ENCODE data around the gene CDKN2C.

The CDKN2C gene

GRCh38 chr1:50979937-50980336 lies 9.9 kb downstream of the CDKN2C start:
- peaks cover 0 to 7% of the 10 kb centered on the region in 2 donors for H3K4me1 ChIP-seq (ENCODE audit: control insufficient read depth in 1 of 2, insufficient read depth in 2 of 2, low read length in 2 of 2)
- no peak overlapping the region for H3K4me3 ChIP-seq (ENCODE audit: low read depth in 1 of 2, low read length in 2 of 2)
- no peaks in the 10 kb centered on the region for H3K9me3 ChIP-seq (ENCODE audit: control insufficient read depth in 1 of 2, low read length in 2 of 2)
- H3K9ac ChIP-seq (ENCODE audit: low read depth in 1 of 2, low read length in 2 of 2): no peak overlapping the region
- no peaks in the 10 kb centered on the region for H3K36me3 ChIP-seq (ENCODE audit: control insufficient read depth in 1 of 2, insufficient read depth in 2 of 2, low read length in 2 of 2)
- H3K27me3 ChIP-seq (ENCODE audit: control insufficient read depth in 1 of 2, insufficient read depth in 2 of 2, low read length in 2 of 2): no peaks in the 10 kb centered on the region
- H3K27ac ChIP-seq (ENCODE audit: low read depth, low read length): no peak overlapping the region

GRCh38 chr1:50980505-50980904 lies 10.5 kb downstream of the CDKN2C start:
- H3K9me3 ChIP-seq (ENCODE audit: control insufficient read depth in 1 of 2, low read length in 2 of 2): no peaks in the 10 kb centered on the region
- H3K27me3 ChIP-seq (ENCODE audit: control insufficient read depth in 1 of 2, insufficient read depth in 2 of 2, low read length in 2 of 2): no peaks in the 10 kb centered on the region
- no peak overlapping the region for H3K4me3 ChIP-seq (ENCODE audit: low read depth in 1 of 2, low read length in 2 of 2)
- H3K4me1 ChIP-seq (ENCODE audit: control insufficient read depth in 1 of 2, insufficient read depth in 2 of 2, low read length in 2 of 2): peaks cover 0 to 7% of the 10 kb centered on the region in 2 donors
- H3K36me3 ChIP-seq (ENCODE audit: control insufficient read depth in 1 of 2, insufficient read depth in 2 of 2, low read length in 2 of 2): no peaks in the 10 kb centered on the region
- H3K27ac ChIP-seq (ENCODE audit: low read depth, low read length): no peak overlapping the region
- no peak overlapping the region for H3K9ac ChIP-seq (ENCODE audit: low read depth in 1 of 2, low read length in 2 of 2)

GRCh38 chr1:50981741-50982140 lies 11.7 kb downstream of the CDKN2C start:
- Histone ChIP-seq H3K9me3 (ENCODE audit: control insufficient read depth in 1 of 2, low read length in 2 of 2) (no peaks in the 10 kb centered on the region), H3K4me3 (ENCODE audit: low read depth in 1 of 2, low read length in 2 of 2) (no peak overlapping the region), H3K9ac (ENCODE audit: low read depth in 1 of 2, low read length in 2 of 2) (no peak overlapping the region), H3K4me1 (ENCODE audit: control insufficient read depth in 1 of 2, insufficient read depth in 2 of 2, low read length in 2 of 2) (peaks cover 0 to 1% of the 10 kb centered on the region in 2 donors), H3K27ac (ENCODE audit: low read depth, low read length) (no peak overlapping the region), H3K36me3 (ENCODE audit: control insufficient read depth in 1 of 2, insufficient read depth in 2 of 2, low read length in 2 of 2) (no peaks in the 10 kb centered on the region), H3K27me3 (ENCODE audit: control insufficient read depth in 1 of 2, insufficient read depth in 2 of 2, low read length in 2 of 2) (no peaks in the 10 kb centered on the region)

- H3K27ac ChIP-seq (ENCODE audit: low read depth, low read length): no peak overlapping the region
- no peaks in the 10 kb centered on the region for H3K4me1 ChIP-seq (ENCODE audit: control insufficient read depth in 1 of 2, insufficient read depth in 2 of 2, low read length in 2 of 2)
- no peak overlapping the region for H3K4me3 ChIP-seq (ENCODE audit: low read depth in 1 of 2, low read length in 2 of 2)
- no peaks in the 10 kb centered on the region for H3K27me3 ChIP-seq (ENCODE audit: control insufficient read depth in 1 of 2, insufficient read depth in 2 of 2, low read length in 2 of 2)
- H3K9ac ChIP-seq (ENCODE audit: low read depth in 1 of 2, low read length in 2 of 2): no peak overlapping the region
- H3K9me3 ChIP-seq (ENCODE audit: control insufficient read depth in 1 of 2, low read length in 2 of 2): no peaks in the 10 kb centered on the region
- no peaks in the 10 kb centered on the region for H3K36me3 ChIP-seq (ENCODE audit: control insufficient read depth in 1 of 2, insufficient read depth in 2 of 2, low read length in 2 of 2)
Observed at GRCh38 chr1:50982611-50983010, 12.6 kb downstream of the CDKN2C start.

- no peak overlapping the region for H3K4me3 ChIP-seq (ENCODE audit: low read depth in 1 of 2, low read length in 2 of 2)
- no peaks in the 10 kb centered on the region for H3K4me1 ChIP-seq (ENCODE audit: control insufficient read depth in 1 of 2, insufficient read depth in 2 of 2, low read length in 2 of 2)
- no peaks in the 10 kb centered on the region for H3K9me3 ChIP-seq (ENCODE audit: control insufficient read depth in 1 of 2, low read length in 2 of 2)
- H3K36me3 ChIP-seq (ENCODE audit: control insufficient read depth in 1 of 2, insufficient read depth in 2 of 2, low read length in 2 of 2): no peaks in the 10 kb centered on the region
- H3K9ac ChIP-seq (ENCODE audit: low read depth in 1 of 2, low read length in 2 of 2): no peak overlapping the region
- H3K27me3 ChIP-seq (ENCODE audit: control insufficient read depth in 1 of 2, insufficient read depth in 2 of 2, low read length in 2 of 2): no peaks in the 10 kb centered on the region
- H3K27ac ChIP-seq (ENCODE audit: low read depth, low read length): no peak overlapping the region
Observed at GRCh38 chr1:50983219-50983802, 13.3 kb downstream of the CDKN2C start.

GRCh38 chr1:50985094-50985493 lies 15.0 kb downstream of the CDKN2C start:
- H3K27me3 ChIP-seq (ENCODE audit: control insufficient read depth in 1 of 2, insufficient read depth in 2 of 2, low read length in 2 of 2): no peaks in the 10 kb centered on the region
- H3K36me3 ChIP-seq (ENCODE audit: control insufficient read depth in 1 of 2, insufficient read depth in 2 of 2, low read length in 2 of 2): no peaks in the 10 kb centered on the region
- H3K9me3 ChIP-seq (ENCODE audit: control insufficient read depth in 1 of 2, low read length in 2 of 2): no peaks in the 10 kb centered on the region
- no peak overlapping the region for H3K4me3 ChIP-seq (ENCODE audit: low read depth in 1 of 2, low read length in 2 of 2)
- H3K27ac ChIP-seq (ENCODE audit: low read depth, low read length): no peak overlapping the region
- no peaks in the 10 kb centered on the region for H3K4me1 ChIP-seq (ENCODE audit: control insufficient read depth in 1 of 2, insufficient read depth in 2 of 2, low read length in 2 of 2)
- no peak overlapping the region for H3K9ac ChIP-seq (ENCODE audit: low read depth in 1 of 2, low read length in 2 of 2)

- H3K27ac ChIP-seq (ENCODE audit: low read depth, low read length): no peak overlapping the region
- H3K27me3 ChIP-seq (ENCODE audit: control insufficient read depth in 1 of 2, insufficient read depth in 2 of 2, low read length in 2 of 2): no peaks in the 10 kb centered on the region
- H3K9me3 ChIP-seq (ENCODE audit: control insufficient read depth in 1 of 2, low read length in 2 of 2): no peaks in the 10 kb centered on the region
- no peaks in the 10 kb centered on the region for H3K4me1 ChIP-seq (ENCODE audit: control insufficient read depth in 1 of 2, insufficient read depth in 2 of 2, low read length in 2 of 2)
- H3K36me3 ChIP-seq (ENCODE audit: control insufficient read depth in 1 of 2, insufficient read depth in 2 of 2, low read length in 2 of 2): no peaks in the 10 kb centered on the region
- H3K4me3 ChIP-seq (ENCODE audit: low read depth in 1 of 2, low read length in 2 of 2): no peak overlapping the region
- no peak overlapping the region for H3K9ac ChIP-seq (ENCODE audit: low read depth in 1 of 2, low read length in 2 of 2)
Observed at GRCh38 chr1:50986653-50987052, 16.6 kb downstream of the CDKN2C start.

- no peak overlapping the region for H3K9ac ChIP-seq (ENCODE audit: low read depth in 1 of 2, low read length in 2 of 2)
- no peak overlapping the region for H3K27ac ChIP-seq (ENCODE audit: low read depth, low read length)
- no peaks in the 10 kb centered on the region for H3K9me3 ChIP-seq (ENCODE audit: control insufficient read depth in 1 of 2, low read length in 2 of 2)
- H3K36me3 ChIP-seq (ENCODE audit: control insufficient read depth in 1 of 2, insufficient read depth in 2 of 2, low read length in 2 of 2): no peaks in the 10 kb centered on the region
- H3K27me3 ChIP-seq (ENCODE audit: control insufficient read depth in 1 of 2, insufficient read depth in 2 of 2, low read length in 2 of 2): no peaks in the 10 kb centered on the region
- no peak overlapping the region for H3K4me3 ChIP-seq (ENCODE audit: low read depth in 1 of 2, low read length in 2 of 2)
- H3K4me1 ChIP-seq (ENCODE audit: control insufficient read depth in 1 of 2, insufficient read depth in 2 of 2, low read length in 2 of 2): no peaks in the 10 kb centered on the region
Observed at GRCh38 chr1:50989694-50990093, 19.6 kb downstream of the CDKN2C start.

- H3K36me3 ChIP-seq (ENCODE audit: control insufficient read depth in 1 of 2, insufficient read depth in 2 of 2, low read length in 2 of 2): no peaks in the 10 kb centered on the region
- no peak overlapping the region for H3K4me3 ChIP-seq (ENCODE audit: low read depth in 1 of 2, low read length in 2 of 2)
- no peaks in the 10 kb centered on the region for H3K27me3 ChIP-seq (ENCODE audit: control insufficient read depth in 1 of 2, insufficient read depth in 2 of 2, low read length in 2 of 2)
- H3K4me1 ChIP-seq (ENCODE audit: control insufficient read depth in 1 of 2, insufficient read depth in 2 of 2, low read length in 2 of 2): no peaks in the 10 kb centered on the region
- H3K9me3 ChIP-seq (ENCODE audit: control insufficient read depth in 1 of 2, low read length in 2 of 2): no peaks in the 10 kb centered on the region
- H3K27ac ChIP-seq (ENCODE audit: low read depth, low read length): no peak overlapping the region
- H3K9ac ChIP-seq (ENCODE audit: low read depth in 1 of 2, low read length in 2 of 2): no peak overlapping the region
Observed at GRCh38 chr1:50992532-50993318, 22.7 kb downstream of the CDKN2C start.

- Histone ChIP-seq H3K9me3 (ENCODE audit: control insufficient read depth in 1 of 2, low read length in 2 of 2) (no peaks in the 10 kb centered on the region), H3K36me3 (ENCODE audit: control insufficient read depth in 1 of 2, insufficient read depth in 2 of 2, low read length in 2 of 2) (no peaks in the 10 kb centered on the region), H3K27me3 (ENCODE audit: control insufficient read depth in 1 of 2, insufficient read depth in 2 of 2, low read length in 2 of 2) (no peaks in the 10 kb centered on the region), H3K4me3 (ENCODE audit: low read depth in 1 of 2, low read length in 2 of 2) (no peak overlapping the region), H3K4me1 (ENCODE audit: control insufficient read depth in 1 of 2, insufficient read depth in 2 of 2, low read length in 2 of 2) (no peaks in the 10 kb centered on the region), H3K9ac (ENCODE audit: low read depth in 1 of 2, low read length in 2 of 2) (no peak overlapping the region), H3K27ac (ENCODE audit: low read depth, low read length) (no peak overlapping the region)
Observed at GRCh38 chr1:50993645-50994044, 23.6 kb downstream of the CDKN2C start.

All from duodenal mucosa (tissue), 2 donors.